ENCODE results near the gene PAX4. TPM values are rescaled to one million over a fixed set of nuclear protein-coding genes. Genes with fewer than 3 reads are reported as not detected.
"Not testable (repeated sequence)": the region's sequence is repeated elsewhere in the genome, so short reads cannot be mapped to it uniquely, and the experiment has no call there.

PAX4 gene
- total RNA-seq, 1 experiment from 2014 or later: not detected

DNA sequence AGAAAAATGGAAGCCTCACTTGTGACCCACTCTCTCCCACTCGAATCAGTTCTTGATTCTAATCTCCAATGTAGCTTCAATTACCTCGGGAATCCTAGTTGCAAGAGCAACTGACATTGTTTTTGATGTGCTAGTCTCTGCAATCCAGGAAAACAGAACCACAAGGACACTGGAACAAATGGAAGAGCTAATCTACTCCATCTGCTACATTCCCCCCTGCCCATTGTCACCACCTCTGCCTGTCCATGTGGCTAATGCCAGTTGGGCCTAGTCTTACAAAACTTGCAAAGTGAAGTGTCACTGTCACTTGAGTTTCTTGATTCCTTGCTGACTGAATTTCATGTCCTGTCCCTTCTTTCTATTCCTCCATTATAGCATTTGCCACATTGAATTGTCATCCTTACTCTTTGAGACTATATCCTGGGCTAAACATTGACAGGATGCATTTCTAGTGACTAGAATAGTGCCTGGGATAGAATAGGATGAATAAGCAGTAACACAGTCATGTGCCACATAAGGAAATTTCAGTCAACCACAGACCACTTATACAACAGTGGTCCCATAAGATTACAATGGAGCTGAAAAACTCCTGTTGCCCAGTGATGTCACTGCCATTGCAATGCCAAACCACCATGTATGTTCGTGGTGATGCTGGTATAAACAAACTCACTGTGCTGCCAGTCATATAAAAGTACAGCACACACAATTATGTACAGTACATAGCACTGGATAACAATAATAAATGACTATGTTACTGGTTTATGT, 46.0 kb downstream of the PAX4 start:
- no peaks in the 10 kb centered on the region for H3K27me3 ChIP-seq (ENCODE audit: insufficient read depth, low read length)
- H3K9me3 ChIP-seq (ENCODE audit: control insufficient read depth, low read depth, low read length): no peaks in the 10 kb centered on the region
- H3K23me2 ChIP-seq (ENCODE audit: insufficient read length, low read depth, low read length, poor library complexity, severe bottlenecking): no peaks in the 10 kb centered on the region
- H4K8ac ChIP-seq (replicated peaks; ENCODE audit: insufficient read length, low read depth, low read length): no peak overlapping the region
- no peaks in the 10 kb centered on the region for H3K4me1 ChIP-seq (ENCODE audit: insufficient read depth, low read length)
- no peak overlapping the region for H3K27ac ChIP-seq (ENCODE audit: insufficient read length, low read depth, low read length)
- Mint-ChIP-seq H3K9me3 (no peaks in the 10 kb centered on the region), H3K36me3 (ENCODE audit: insufficient read depth in 1 of 3, low read depth in 3 of 3) (no peaks in the 10 kb centered on the region), H3K27me3 (ENCODE audit: low read depth) (no peaks in the 10 kb centered on the region), H3K4me1 (no peaks in the 10 kb centered on the region), H3K27ac (no peak overlapping the region), H3K4me3 (no peak overlapping the region)
- H2BK15ac ChIP-seq (ENCODE audit: low read depth, low read length): no peak overlapping the region
- H3K56ac ChIP-seq (ENCODE audit: insufficient read length, low read depth, low read length): no peak overlapping the region
- no peak overlapping the region for H2AK5ac ChIP-seq (ENCODE audit: insufficient read length, low read length)
- no CpG with 5 or more reads among the region's 3 CpGs for WGBS (ENCODE audit: extremely low coverage, insufficient read length, low lambda C conversion rate)
- DNase-seq: no peak
- no peaks in the 10 kb centered on the region for H4K20me1 ChIP-seq (ENCODE audit: control insufficient read depth, insufficient read depth, insufficient read length)
- TF ChIP-seq CTCF (conservative IDR thresholded peaks at IDR 0.05): no peak
- no peak overlapping the region for H2AFZ ChIP-seq (ENCODE audit: low read length)
- no peak overlapping the region for H2BK5ac ChIP-seq (ENCODE audit: insufficient read length, low read length)
- H3K9ac ChIP-seq (ENCODE audit: extremely low read depth, insufficient read length, low read length): no peak overlapping the region
- H3K18ac ChIP-seq (ENCODE audit: insufficient read length, low read depth, low read length): no peak overlapping the region
- no peak overlapping the region for H4K5ac ChIP-seq (ENCODE audit: insufficient read length, low read depth, low read length)
- no peak overlapping the region for H2BK12ac ChIP-seq (ENCODE audit: insufficient read length, low read depth, low read length)
- no peaks in the 10 kb centered on the region for H3K79me2 ChIP-seq (ENCODE audit: insufficient read depth, low read length)
- no peak overlapping the region for H3K23ac ChIP-seq (ENCODE audit: insufficient read length, low read depth, low read length)
- H2BK20ac ChIP-seq (ENCODE audit: low read depth, low read length, poor library complexity, severe bottlenecking): no peak overlapping the region
- no peak overlapping the region for H4K91ac ChIP-seq (ENCODE audit: insufficient read length, low read depth, low read length)
- H3T11ph ChIP-seq (ENCODE audit: low read length): no peak overlapping the region
- H3K4me2 ChIP-seq (ENCODE audit: insufficient read depth, insufficient read length, low read length): no peak overlapping the region
- H3K4ac ChIP-seq (ENCODE audit: low read depth, low read length): no peak overlapping the region
- no peak overlapping the region for H3K14ac ChIP-seq (ENCODE audit: insufficient read depth, low read length)
- no peaks in the 10 kb centered on the region for H3K79me1 ChIP-seq (ENCODE audit: insufficient read depth, low read depth, low read length, poor library complexity, severe bottlenecking)
- H2BK120ac ChIP-seq (ENCODE audit: low read depth, low read length, poor library complexity, severe bottlenecking): no peak overlapping the region

DNA sequence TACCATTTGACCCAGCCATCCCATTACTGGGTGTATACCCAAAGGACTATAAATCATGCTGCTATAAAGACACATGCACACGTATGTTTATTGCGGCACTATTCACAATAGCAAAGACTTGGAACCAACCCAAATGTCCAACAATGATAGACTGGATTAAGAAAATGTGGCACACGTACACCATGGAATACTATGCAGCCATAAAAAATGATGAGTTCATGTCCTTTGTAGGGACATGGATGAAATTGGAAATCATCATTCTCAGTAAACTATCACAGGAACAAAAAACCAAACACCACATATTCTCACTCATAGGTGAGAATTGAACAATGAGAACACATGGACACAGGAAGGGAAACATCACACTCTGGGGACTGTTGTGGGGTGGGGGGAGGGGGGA, 49.9 kb downstream of the PAX4 start:
- not testable (repeated sequence) for H3K27me3 Mint-ChIP-seq (ENCODE audit: low read depth); DNase-seq; H2BK15ac ChIP-seq (ENCODE audit: low read depth, low read length); H3K4ac ChIP-seq (ENCODE audit: low read depth, low read length); H3K27ac Mint-ChIP-seq; H3K4me1 ChIP-seq (ENCODE audit: insufficient read depth, low read length); H3K23me2 ChIP-seq (ENCODE audit: insufficient read length, low read depth, low read length, poor library complexity, severe bottlenecking); H3K14ac ChIP-seq (ENCODE audit: insufficient read depth, low read length); H2BK120ac ChIP-seq (ENCODE audit: low read depth, low read length, poor library complexity, severe bottlenecking); H3K18ac ChIP-seq (ENCODE audit: insufficient read length, low read depth, low read length); H3K27ac ChIP-seq (ENCODE audit: insufficient read length, low read depth, low read length); H3K79me1 ChIP-seq (ENCODE audit: insufficient read depth, low read depth, low read length, poor library complexity, severe bottlenecking); H2BK12ac ChIP-seq (ENCODE audit: insufficient read length, low read depth, low read length); H4K91ac ChIP-seq (ENCODE audit: insufficient read length, low read depth, low read length); H2AK5ac ChIP-seq (ENCODE audit: insufficient read length, low read length); H3K56ac ChIP-seq (ENCODE audit: insufficient read length, low read depth, low read length); H3K4me2 ChIP-seq (ENCODE audit: insufficient read depth, insufficient read length, low read length); H4K20me1 ChIP-seq (ENCODE audit: control insufficient read depth, insufficient read depth, insufficient read length); H2BK5ac ChIP-seq (ENCODE audit: insufficient read length, low read length); H3K4me3 Mint-ChIP-seq; H3K9me3 ChIP-seq (ENCODE audit: control insufficient read depth, low read depth, low read length); H3K36me3 Mint-ChIP-seq (ENCODE audit: insufficient read depth in 1 of 3, low read depth in 3 of 3); H3K79me2 ChIP-seq (ENCODE audit: insufficient read depth, low read length); H3K9ac ChIP-seq (ENCODE audit: extremely low read depth, insufficient read length, low read length); H2AFZ ChIP-seq (ENCODE audit: low read length); H3K4me1 Mint-ChIP-seq; H3K27me3 ChIP-seq (ENCODE audit: insufficient read depth, low read length); H3K9me3 Mint-ChIP-seq; H4K5ac ChIP-seq (ENCODE audit: insufficient read length, low read depth, low read length); H3T11ph ChIP-seq (ENCODE audit: low read length); H4K8ac ChIP-seq (replicated peaks; ENCODE audit: insufficient read length, low read depth, low read length); H3K23ac ChIP-seq (ENCODE audit: insufficient read length, low read depth, low read length); H2BK20ac ChIP-seq (ENCODE audit: low read depth, low read length, poor library complexity, severe bottlenecking)
- WGBS (ENCODE audit: extremely low coverage, insufficient read length, low lambda C conversion rate): no CpG with 5 or more reads among the region's 3 CpGs
